HepG2 (cell line): ENCODE results near the gene PAK6. TPM values are rescaled to one million over a fixed set of nuclear protein-coding genes. Genes with fewer than 3 reads are reported as not detected.

Experiments used
- ATAC-seq: fragments of 200-7000 bp; cut with Tn5 transposase; 3 replicates; pipeline ENCODE4 v1.9.1; 2020; ENCODE audit warnings: mild to moderate bottlenecking, moderate library complexity
- BruUV-seq: library from RNA; stranded (reverse); fragments of 400-500 nt; replicated peaks from 2 replicates; lab custom pipeline; 2021; lab: Mats Ljungman, UMichigan
- CTCF ChIA-PET: fragments of 300-600 bp; formaldehyde crosslinking; extraction: SDS; loops from one replicate; lab custom pipeline; 2021; ENCODE audit warnings: low total read pairs, inconsistent platforms, low intra/inter-chr PET ratio; lab: Yijun Ruan, JAX
- POLR2A ChIA-PET: fragments of 350-600 bp; sonication (Branson Sonifier 250); formaldehyde crosslinking; loops from one replicate; lab custom pipeline; 2020; ENCODE audit warnings: antibody characterized with exemption, inconsistent platforms; lab: Yijun Ruan, JAX
- DNase-seq: peaks from one replicate; pipeline ENCODE4 v3.0.0-alpha.2; 2015; ENCODE audit warnings: low spot score
- FAIRE-seq: peaks from 3 replicates; lab custom pipeline; 2011; peaks lifted over from hg19 to GRCh38; lab: Jason Lieb, UNC
- H2AFZ ChIP-seq: one replicate; pipeline ENCODE4 v1.6.1; 2011; ENCODE audit warnings: low read length, inconsistent platforms
- H3K27ac ChIP-seq: fragments of 300-600 bp; 3 replicates; pipeline ENCODE4 v1.8.0; 2011; ENCODE audit warnings: mixed run types, mild to moderate bottlenecking, mixed read lengths, low read length, inconsistent platforms; ENCODE audit not compliant: insufficient read depth; ENCODE audit errors: extremely low read length
- H3K27me3 ChIP-seq, 2 experiments: fragments of 200-600 bp in 1 of 2; 2 replicates in 1 of 2; 3 replicates in 1 of 2; pipeline versions ENCODE4 v1.6.0 to v1.8.0; 2011; ENCODE audit warnings: low read length in 2 of 2, mild to moderate bottlenecking in 2 of 2, moderate library complexity in 2 of 2, inconsistent platforms in 1 of 2; ENCODE audit not compliant: insufficient read depth in 2 of 2, control insufficient read depth in 1 of 2
- H3K36me3 ChIP-seq, 2 experiments: fragments of 200-600 bp in 1 of 2; replicated peaks in 1 of 2; 2 replicates in 1 of 2; 3 replicates in 1 of 2; pipeline versions ENCODE4 v1.5.1 to v1.8.0; 2011; ENCODE audit warnings: low read length in 2 of 2, inconsistent platforms in 1 of 2; ENCODE audit not compliant: insufficient read depth in 2 of 2, control insufficient read depth in 1 of 2
- H3K4me1 ChIP-seq: 2 replicates; pipeline ENCODE4 v1.5.1; 2012; ENCODE audit warnings: low read length, inconsistent platforms; ENCODE audit not compliant: insufficient read depth
- H3K4me2 ChIP-seq: 2 replicates; pipeline ENCODE4 v1.6.0; 2011; ENCODE audit warnings: low read depth, low read length, inconsistent platforms
- H3K4me3 ChIP-seq, 3 experiments: fragments of 200-600 bp in 1 of 3; sonication (generic), shearing (Covaris generic) in 1 of 3; replicated peaks in 1 of 3; 2 replicates each; pipeline ENCODE4 v1.5.1; 2011 to 2016; ENCODE audit warnings: low read length in 3 of 3, inconsistent platforms in 2 of 3, low read depth in 2 of 3, mild to moderate bottlenecking in 2 of 3, control low read depth in 1 of 3, mixed read lengths in 1 of 3; ENCODE audit not compliant: insufficient read depth in 1 of 3
- H3K79me2 ChIP-seq: one replicate; pipeline ENCODE4 v1.6.1; 2011; ENCODE audit warnings: low read length, inconsistent platforms; ENCODE audit not compliant: insufficient read depth
- H3K9ac ChIP-seq: 2 replicates; pipeline ENCODE4 v1.6.0; 2011; ENCODE audit warnings: mild to moderate bottlenecking, low read depth, low read length, inconsistent platforms; ENCODE audit not compliant: insufficient read depth
- H3K9me3 ChIP-seq: 2 replicates; pipeline ENCODE4 v1.5.1; 2012; ENCODE audit warnings: mild to moderate bottlenecking, low read length
- H4K20me1 ChIP-seq: 2 replicates; pipeline ENCODE4 v1.6.0; 2011; ENCODE audit warnings: inconsistent platforms, mild to moderate bottlenecking, low read length, moderate library complexity; ENCODE audit not compliant: insufficient read depth
- ELF1 ChIP-seq: sonication (generic); formaldehyde crosslinking; IDR thresholded peaks from 2 replicates; pipeline ENCODE4 v1.4.0; 2020; ENCODE audit warnings: missing genetic modification reagents
- KLF16 ChIP-seq, 2 experiments: sonication (generic) in 1 of 2; formaldehyde crosslinking in 1 of 2; IDR thresholded peaks; 2 replicates each; pipeline versions ENCODE4 v1.6.1 to v1.8.0; 2016 to 2023; ENCODE audit warnings: missing genetic modification reagents in 2 of 2, missing compliant biosample characterization in 1 of 2
- MTERF4 ChIP-seq: sonication (generic); formaldehyde crosslinking; IDR thresholded peaks from 2 replicates; pipeline ENCODE4 v1.8.0; 2023; ENCODE audit warnings: mild to moderate bottlenecking, missing genetic modification reagents
- MYC ChIP-seq: sonication (generic); formaldehyde crosslinking; IDR thresholded peaks from 2 replicates; pipeline ENCODE4 v1.9.0; 2021; ENCODE audit warnings: missing genetic modification reagents, borderline replicate concordance
- ZBTB38 ChIP-seq: sonication (generic); formaldehyde crosslinking; IDR thresholded peaks from 2 replicates; pipeline ENCODE4 v1.5.1; 2020; ENCODE audit warnings: mild to moderate bottlenecking, missing genetic modification reagents
- ZKSCAN5 ChIP-seq: sonication (generic); formaldehyde crosslinking; IDR thresholded peaks from 2 replicates; pipeline ENCODE4 v1.5.1; 2020; ENCODE audit warnings: mild to moderate bottlenecking, missing genetic modification reagents
- WGBS: methylation state at CpG from one replicate; pipeline ENCODE4 v1.1.6; 2017; ENCODE audit warnings: low lambda C conversion rate; 5-methylcytosine and 5-hydroxymethylcytosine counted together
- in situ Hi-C: cut with HindIII; loops from 2 replicates; pipeline ENCODE4 v1.10.0; 2017; ENCODE audit warnings: low pct_unique_long_range_greater_than_20kb; ENCODE audit not compliant: extremely low pct_ligation_motif_present
- intact Hi-C: fragments of 100-400 bp; cut with micrococcal nuclease; formaldehyde crosslinking; loops from one replicate; pipeline ENCODE4 v1.10.0; 2022; ENCODE audit not compliant: unreplicated experiment
- polyA plus RNA-seq, 8 experiments: library from polyadenylated mRNA; depleted of rRNA in 3 of 8; stranded (reverse) in 7 of 8; unstranded in 1 of 8; fragments of >200 nt; fragmentation: Illumina TruSeq in 4 of 8; extraction: Trizol in 4 of 8; gene quantifications; 2 replicates each; pipeline versions ENCODE4 v1.2.1 to v1.2.3, GENCODE V29; 2011 to 2016; ENCODE audit warnings: low read depth in 4 of 8, missing spikeins in 1 of 8, mixed read lengths in 1 of 8; ENCODE audit not compliant: insufficient read depth in 1 of 8
- total RNA-seq, 5 experiments: library from RNA; depleted of rRNA; stranded (reverse); fragments of >200 nt; fragmentation: Illumina TruSeq; extraction: Trizol; gene quantifications; 2 replicates each; pipeline ENCODE4 v1.2.3, GENCODE V29; 2016; ENCODE audit warnings: low read depth in 1 of 5

The PAK6 gene
- total and polyA plus RNA-seq, 2 of the 13 experiments (the other 11 are each of a cell fraction or from before 2014, with no cell fraction given) = 0.07 TPM; not detected in 1

GRCh38 chr15:40310993-40311392 lies 72.1 kb downstream of the PAK6 start:
- CTCF ChIA-PET = no interaction called here
- WGBS = 3% methylated on average over 3 of the region's 3 CpGs
- no peaks in the 10 kb centered on the region for H3K36me3 ChIP-seq
- in situ Hi-C loops = loop anchor here (5.0 kb wide), 1 partner anchor 34 kb away; no protein-coding TSS in a partner anchor
- H3K9ac ChIP-seq = no peak overlapping the region
- H3K79me2 ChIP-seq = no peaks in the 10 kb centered on the region
- TF ChIP-seq ZKSCAN5 (CRISPR knock-in tag) = no peak
- no peaks in the 10 kb centered on the region for H3K4me1 ChIP-seq
- no peak overlapping the region for H3K4me3 ChIP-seq
- DNase-seq = no peak
- H2AFZ ChIP-seq = no peak overlapping the region
- H3K27ac ChIP-seq = no peak overlapping the region
- peaks cover 4 to 59% of the 10 kb centered on the region in 2 experiments; a peak in 4 of 5 replicates for H3K27me3 ChIP-seq
- H3K4me2 ChIP-seq = no peak overlapping the region
- no peaks in the 10 kb centered on the region for H4K20me1 ChIP-seq
- POLR2A ChIA-PET = no interaction called here
- no TSS peak for BruUV-seq
- no peaks in the 10 kb centered on the region for H3K9me3 ChIP-seq
- no peak for ATAC-seq
- intact Hi-C loops = loop anchor here (1.0 kb wide), 1 partner anchor 32 kb away; no protein-coding TSS in a partner anchor
- no peak for FAIRE-seq

GRCh38 chr15:40312370-40313158 lies 73.7 kb downstream of the PAK6 start:
- in situ Hi-C loops = loop anchor here (5.0 kb wide), 1 partner anchor 35 kb away; no protein-coding TSS in a partner anchor
- POLR2A ChIA-PET = no interaction called here
- Histone ChIP-seq H4K20me1 (no peaks in the 10 kb centered on the region), H3K27ac (no peak overlapping the region), H3K36me3 (no peaks in the 10 kb centered on the region), H3K9me3 (no peaks in the 10 kb centered on the region), H3K9ac (no peak overlapping the region), H3K27me3 (peaks cover 1 to 52% of the 10 kb centered on the region in 2 experiments; a peak in 2 of 5 replicates), H3K4me2 (no peak overlapping the region), H3K79me2 (no peaks in the 10 kb centered on the region), H3K4me1 (no peaks in the 10 kb centered on the region), H3K4me3 (no peak overlapping the region), H2AFZ (no peak overlapping the region)
- intact Hi-C loops = no loop called here
- WGBS = 38% methylated on average over 7 of the region's 10 CpGs
- no peak for TF ChIP-seq MYC (CRISPR knock-in tag)
- TF ChIP-seq MTERF4 (CRISPR knock-in tag) = no peak
- TF ChIP-seq KLF16 (CRISPR knock-in tag; IDR thresholded peaks at IDR 0.05) = no peak
- no peak for TF ChIP-seq ELF1 (CRISPR knock-in tag)
- TF ChIP-seq ZBTB38 (CRISPR knock-in tag) = no peak
- ATAC-seq = no peak
- DNase-seq = no peak
- BruUV-seq = no TSS peak
- no peak for FAIRE-seq
- CTCF ChIA-PET = interaction anchor here (1.3 kb wide), 1 partner anchor 38 kb away, joined by 3 read pairs; no protein-coding TSS in a partner anchor
